Measurements from ENCODE around the gene FBN1.
A peak's percentile ranks its signal among the peaks of the same experiment; 100 is the strongest.

FBN1 gene

DNA sequence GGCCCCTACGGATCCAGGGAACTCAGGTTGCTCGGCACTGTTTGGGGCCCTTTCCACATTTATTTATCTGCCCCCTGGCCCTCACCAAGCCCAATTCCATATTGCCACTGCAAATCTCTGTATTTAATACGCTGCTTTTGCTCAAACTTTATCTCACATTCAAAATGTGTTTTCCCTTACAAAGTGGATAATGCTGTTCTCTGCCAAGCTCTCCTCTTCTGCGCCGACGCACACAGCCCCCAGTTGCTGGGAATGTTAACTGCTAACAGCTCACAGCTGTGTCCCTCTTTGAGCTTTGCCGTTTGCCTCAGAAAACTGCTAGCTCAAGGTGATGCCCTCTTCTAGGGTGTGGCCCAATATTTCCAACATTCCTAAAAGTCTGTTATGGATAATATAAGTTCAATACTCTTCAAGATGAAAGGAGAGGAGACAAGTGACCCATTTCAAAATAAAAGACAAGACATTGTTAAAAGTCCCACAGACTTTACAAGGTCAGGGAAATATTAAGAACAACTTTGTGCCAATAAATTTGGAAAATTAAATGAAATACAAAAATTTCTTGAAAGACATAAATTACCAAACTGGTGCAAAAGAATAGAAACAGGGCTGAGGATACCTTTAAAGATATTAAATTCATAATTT lies 12.6 kb upstream of the FBN1 start:
- no peak for DNase-seq
- H2BK12ac ChIP-seq (ENCODE audit: low read length in 2 of 2) = no peak overlapping the region
- H3K4me1 ChIP-seq (ENCODE audit: control insufficient read depth, insufficient read depth, low read depth, low read length) = no peaks in the 10 kb centered on the region
- no peak overlapping the region for H2AFZ ChIP-seq (ENCODE audit: low read depth, low read length)
- no peak overlapping the region for H3K4me3 ChIP-seq (ENCODE audit: insufficient read depth in 1 of 2, low read depth in 1 of 2, low read length in 2 of 2)
- H3K9me3 ChIP-seq (ENCODE audit: control insufficient read depth, low read length) = no peaks in the 10 kb centered on the region
- no peak overlapping the region for H4K91ac ChIP-seq (ENCODE audit: low read length)
- no peak overlapping the region for H2AK5ac ChIP-seq (ENCODE audit: low read length, severe bottlenecking)
- no peak overlapping the region for H3K18ac ChIP-seq (ENCODE audit: low read depth in 1 of 2, low read length in 2 of 2)
- H3K4me2 ChIP-seq (ENCODE audit: low read length, poor library complexity, severe bottlenecking) = no peak overlapping the region
- no peaks in the 10 kb centered on the region for H3K27me3 ChIP-seq (ENCODE audit: control insufficient read depth in 1 of 2, insufficient read depth in 1 of 2, low read length in 2 of 2)
- no peak overlapping the region for H3K4ac ChIP-seq (ENCODE audit: low read depth in 1 of 2, low read length in 2 of 2)
- H4K8ac ChIP-seq (ENCODE audit: low read length) = no peak overlapping the region
- H3K27ac ChIP-seq (ENCODE audit: low read length, poor library complexity, severe bottlenecking) = no peak overlapping the region
- H3K23ac ChIP-seq (ENCODE audit: low read length in 2 of 2) = no peak overlapping the region
- H2BK15ac ChIP-seq (ENCODE audit: low read depth, poor library complexity, severe bottlenecking) = no peak overlapping the region
- H3K36me3 ChIP-seq (ENCODE audit: control insufficient read depth in 1 of 2, insufficient read depth in 2 of 2, low read depth in 1 of 2, low read length in 2 of 2) = no peaks in the 10 kb centered on the region
- no peak overlapping the region for H2BK5ac ChIP-seq (ENCODE audit: low read depth, low read length, poor library complexity, severe bottlenecking)
- WGBS = 88% methylated on average over 5 of the region's 7 CpGs
- H3K9ac ChIP-seq (ENCODE audit: low read length) = peak overlapping the region; percentile 72
- H2BK120ac ChIP-seq (ENCODE audit: low read depth, low read length) = no peak overlapping the region
- no peaks in the 10 kb centered on the region for H3K79me1 ChIP-seq (replicated peaks; ENCODE audit: low read length, poor library complexity, severe bottlenecking)
- no peak overlapping the region for H3K14ac ChIP-seq (ENCODE audit: low read length in 2 of 2)

DNA sequence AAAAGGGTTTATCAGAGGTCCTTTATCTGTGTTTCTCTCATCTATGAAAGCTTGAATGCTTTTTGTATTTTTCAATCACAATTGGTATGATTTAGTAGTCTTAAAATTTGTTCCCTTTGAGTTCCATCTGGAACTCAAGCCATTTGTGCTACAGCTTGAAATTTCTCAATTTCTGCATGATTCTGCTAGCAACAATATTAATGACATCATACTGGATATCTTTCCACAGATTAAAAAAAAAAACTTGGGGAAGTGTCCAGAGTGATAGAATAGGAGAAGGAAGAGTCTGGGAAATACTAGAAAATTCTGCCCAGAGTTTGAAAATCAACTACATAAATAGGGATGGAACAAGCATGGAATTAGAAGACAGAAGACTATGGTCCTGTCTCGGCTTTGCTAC lies 9.3 kb upstream of the FBN1 start:
- H3K4me1 ChIP-seq (ENCODE audit: control insufficient read depth, insufficient read depth, low read depth, low read length) = no peaks in the 10 kb centered on the region
- DNase-seq = no peak
- no peak overlapping the region for H3K4ac ChIP-seq (ENCODE audit: low read depth in 1 of 2, low read length in 2 of 2)
- H2AK5ac ChIP-seq (ENCODE audit: low read length, severe bottlenecking) = no peak overlapping the region
- no peak overlapping the region for H3K4me2 ChIP-seq (ENCODE audit: low read length, poor library complexity, severe bottlenecking)
- H3K4me3 ChIP-seq (ENCODE audit: insufficient read depth in 1 of 2, low read depth in 1 of 2, low read length in 2 of 2) = no peak overlapping the region
- H3K27me3 ChIP-seq (ENCODE audit: control insufficient read depth in 1 of 2, insufficient read depth in 1 of 2, low read length in 2 of 2) = no peaks in the 10 kb centered on the region
- no peaks in the 10 kb centered on the region for H3K79me1 ChIP-seq (replicated peaks; ENCODE audit: low read length, poor library complexity, severe bottlenecking)
- no peak overlapping the region for H3K27ac ChIP-seq (ENCODE audit: low read length, poor library complexity, severe bottlenecking)
- H4K8ac ChIP-seq (ENCODE audit: low read length) = no peak overlapping the region
- no peak overlapping the region for H3K14ac ChIP-seq (ENCODE audit: low read length in 2 of 2)
- no peak overlapping the region for H2BK5ac ChIP-seq (ENCODE audit: low read depth, low read length, poor library complexity, severe bottlenecking)
- peak overlapping the region; percentile 26 for H3K9ac ChIP-seq (ENCODE audit: low read length)
- H2BK12ac ChIP-seq (ENCODE audit: low read length in 2 of 2) = no peak overlapping the region
- H3K9me3 ChIP-seq (ENCODE audit: control insufficient read depth, low read length) = no peaks in the 10 kb centered on the region
- H3K18ac ChIP-seq (ENCODE audit: low read depth in 1 of 2, low read length in 2 of 2) = no peak overlapping the region
- H2BK120ac ChIP-seq (ENCODE audit: low read depth, low read length) = no peak overlapping the region
- no peak overlapping the region for H3K23ac ChIP-seq (ENCODE audit: low read length in 2 of 2)
- H2BK15ac ChIP-seq (ENCODE audit: low read depth, poor library complexity, severe bottlenecking) = no peak overlapping the region
- no peak overlapping the region for H2AFZ ChIP-seq (ENCODE audit: low read depth, low read length)
- 80% methylated on average over 1 of the region's 1 CpG for WGBS
- H4K91ac ChIP-seq (ENCODE audit: low read length) = no peak overlapping the region
- H3K36me3 ChIP-seq (ENCODE audit: control insufficient read depth in 1 of 2, insufficient read depth in 2 of 2, low read depth in 1 of 2, low read length in 2 of 2) = no peaks in the 10 kb centered on the region

DNA sequence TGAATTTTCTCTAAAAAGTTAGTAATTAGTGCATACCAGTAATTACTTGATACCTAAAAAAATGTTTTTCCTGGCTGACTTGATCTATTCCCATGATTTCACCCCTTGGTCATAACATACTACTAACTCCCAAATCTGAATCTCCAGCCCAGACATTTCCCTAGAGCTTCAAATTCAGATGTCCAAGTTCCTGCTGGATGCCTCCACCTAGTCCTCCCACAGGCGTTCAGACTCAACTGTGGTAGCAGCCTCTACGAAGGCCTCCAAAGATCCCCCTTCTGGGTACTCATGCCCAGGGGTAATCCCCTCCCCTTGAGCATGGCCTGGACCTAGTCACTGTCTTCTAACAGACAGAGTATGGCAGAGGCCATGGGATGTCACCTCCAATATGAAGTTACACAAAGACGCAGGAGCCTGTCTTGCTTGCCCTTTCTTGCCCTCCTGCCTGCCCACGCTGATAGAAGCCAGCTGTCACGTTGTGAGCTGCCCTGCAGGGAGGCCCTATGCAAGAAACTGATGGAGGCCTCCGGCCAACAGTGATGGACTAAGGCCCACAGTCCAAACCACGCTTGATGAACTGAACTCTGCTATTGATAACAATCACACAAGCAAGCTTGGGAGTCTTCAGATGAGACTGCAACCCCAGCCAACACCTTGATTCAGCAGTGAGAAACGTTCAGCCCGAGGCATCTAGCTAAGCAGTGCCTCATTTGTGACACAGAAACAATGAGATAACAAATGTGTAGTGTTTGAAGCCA lies 8.6 kb upstream of the FBN1 start:
- H3K27me3 ChIP-seq (ENCODE audit: control insufficient read depth in 1 of 2, insufficient read depth in 1 of 2, low read length in 2 of 2) = no peaks in the 10 kb centered on the region
- no peak overlapping the region for H3K14ac ChIP-seq (ENCODE audit: low read length in 2 of 2)
- no peak overlapping the region for H3K18ac ChIP-seq (ENCODE audit: low read depth in 1 of 2, low read length in 2 of 2)
- no peak overlapping the region for H3K23ac ChIP-seq (ENCODE audit: low read length in 2 of 2)
- H3K79me1 ChIP-seq (replicated peaks; ENCODE audit: low read length, poor library complexity, severe bottlenecking) = no peaks in the 10 kb centered on the region
- no peak overlapping the region for H4K8ac ChIP-seq (ENCODE audit: low read length)
- no peaks in the 10 kb centered on the region for H3K4me1 ChIP-seq (ENCODE audit: control insufficient read depth, insufficient read depth, low read depth, low read length)
- H3K27ac ChIP-seq (ENCODE audit: low read length, poor library complexity, severe bottlenecking) = no peak overlapping the region
- H4K91ac ChIP-seq (ENCODE audit: low read length) = no peak overlapping the region
- H3K9ac ChIP-seq (ENCODE audit: low read length) = peak overlapping the region; percentile 26
- no peak overlapping the region for H2BK15ac ChIP-seq (ENCODE audit: low read depth, poor library complexity, severe bottlenecking)
- 89% methylated on average over 7 of the region's 9 CpGs for WGBS
- H2BK5ac ChIP-seq (ENCODE audit: low read depth, low read length, poor library complexity, severe bottlenecking) = no peak overlapping the region
- H3K9me3 ChIP-seq (ENCODE audit: control insufficient read depth, low read length) = no peaks in the 10 kb centered on the region
- no peak overlapping the region for H2BK120ac ChIP-seq (ENCODE audit: low read depth, low read length)
- H2BK12ac ChIP-seq (ENCODE audit: low read length in 2 of 2) = no peak overlapping the region
- no peak overlapping the region for H3K4me2 ChIP-seq (ENCODE audit: low read length, poor library complexity, severe bottlenecking)
- no peaks in the 10 kb centered on the region for H3K36me3 ChIP-seq (ENCODE audit: control insufficient read depth in 1 of 2, insufficient read depth in 2 of 2, low read depth in 1 of 2, low read length in 2 of 2)
- H3K4me3 ChIP-seq (ENCODE audit: insufficient read depth in 1 of 2, low read depth in 1 of 2, low read length in 2 of 2) = peak overlapping the region in 1 of 2 experiments; percentile 14
- DNase-seq = no peak
- no peak overlapping the region for H2AK5ac ChIP-seq (ENCODE audit: low read length, severe bottlenecking)
- no peak overlapping the region for H2AFZ ChIP-seq (ENCODE audit: low read depth, low read length)
- no peak overlapping the region for H3K4ac ChIP-seq (ENCODE audit: low read depth in 1 of 2, low read length in 2 of 2)

DNA sequence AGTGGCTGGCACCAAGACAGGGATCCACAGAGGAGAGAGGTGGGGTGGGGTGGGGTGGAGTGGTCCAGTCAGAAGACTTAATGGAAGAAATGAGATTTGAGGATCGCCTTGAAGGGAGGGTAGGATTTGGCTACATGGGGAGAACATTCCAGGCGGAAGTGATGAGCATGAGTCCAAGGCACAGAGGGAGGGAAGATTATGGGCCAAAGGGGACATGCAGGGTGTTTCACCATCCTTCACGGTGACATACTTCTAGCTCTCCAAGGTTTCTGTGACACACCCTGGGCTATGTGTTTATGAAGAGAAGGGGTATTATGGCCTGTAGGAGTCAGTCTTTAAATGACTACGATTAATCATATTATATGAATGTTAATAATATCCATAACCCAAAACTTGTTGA lies 7.7 kb upstream of the FBN1 start:
- no peak overlapping the region for H3K18ac ChIP-seq (ENCODE audit: low read depth in 1 of 2, low read length in 2 of 2)
- no peaks in the 10 kb centered on the region for H3K79me1 ChIP-seq (replicated peaks; ENCODE audit: low read length, poor library complexity, severe bottlenecking)
- DNase-seq = no peak
- no peak overlapping the region for H3K9ac ChIP-seq (ENCODE audit: low read length)
- no peak overlapping the region for H3K4me3 ChIP-seq (ENCODE audit: insufficient read depth in 1 of 2, low read depth in 1 of 2, low read length in 2 of 2)
- WGBS = 97% methylated on average over 3 of the region's 4 CpGs
- no peak overlapping the region for H3K4me2 ChIP-seq (ENCODE audit: low read length, poor library complexity, severe bottlenecking)
- H3K14ac ChIP-seq (ENCODE audit: low read length in 2 of 2) = no peak overlapping the region
- H3K36me3 ChIP-seq (ENCODE audit: control insufficient read depth in 1 of 2, insufficient read depth in 2 of 2, low read depth in 1 of 2, low read length in 2 of 2) = no peaks in the 10 kb centered on the region
- H2BK120ac ChIP-seq (ENCODE audit: low read depth, low read length) = no peak overlapping the region
- no peak overlapping the region for H4K91ac ChIP-seq (ENCODE audit: low read length)
- H2BK5ac ChIP-seq (ENCODE audit: low read depth, low read length, poor library complexity, severe bottlenecking) = no peak overlapping the region
- no peak overlapping the region for H4K8ac ChIP-seq (ENCODE audit: low read length)
- H3K4ac ChIP-seq (ENCODE audit: low read depth in 1 of 2, low read length in 2 of 2) = no peak overlapping the region
- H2BK15ac ChIP-seq (ENCODE audit: low read depth, poor library complexity, severe bottlenecking) = no peak overlapping the region
- no peaks in the 10 kb centered on the region for H3K27me3 ChIP-seq (ENCODE audit: control insufficient read depth in 1 of 2, insufficient read depth in 1 of 2, low read length in 2 of 2)
- no peak overlapping the region for H2BK12ac ChIP-seq (ENCODE audit: low read length in 2 of 2)
- H3K23ac ChIP-seq (ENCODE audit: low read length in 2 of 2) = no peak overlapping the region
- no peak overlapping the region for H2AFZ ChIP-seq (ENCODE audit: low read depth, low read length)
- H3K27ac ChIP-seq (ENCODE audit: low read length, poor library complexity, severe bottlenecking) = no peak overlapping the region
- H3K9me3 ChIP-seq (ENCODE audit: control insufficient read depth, low read length) = no peaks in the 10 kb centered on the region
- H2AK5ac ChIP-seq (ENCODE audit: low read length, severe bottlenecking) = no peak overlapping the region
- no peaks in the 10 kb centered on the region for H3K4me1 ChIP-seq (ENCODE audit: control insufficient read depth, insufficient read depth, low read depth, low read length)

All from mesenchymal stem cell (in vitro differentiated cells and primary cell).